LNCaP clone FGC (cell line): ENCODE measurements around the gene ANAPC15.

Experiments used
- DNase-seq: peaks from one replicate; pipeline ENCODE4 v3.0.0-alpha.2; 2011; ENCODE audit warnings: low read depth
- H3K4me3 ChIP-seq: 2 replicates; pipeline ENCODE4 v1.5.1; 2011; ENCODE audit warnings: mild to moderate bottlenecking, low read depth, low read length, control low read depth
- TF ChIP-seq, protein P1 (sequence below): IDR thresholded peaks from 2 replicates; pipeline ENCODE4 v1.5.1; 2012; ENCODE audit warnings: mild to moderate bottlenecking; ENCODE audit not compliant: control insufficient read depth, insufficient read depth; ENCODE audit errors: extremely low read depth

Gene ANAPC15

GRCh38 chr11:72080326-72081183 is 31.9 kb downstream of the ANAPC15 start, which contains the start of the genes LRRC51 and NUMA1:
Gene LRRC51 (plus strand): TSS chr11:72080850. CDS start chr11:72089084, 8,234 bp downstream.
Gene NUMA1 (minus strand): TSS chr11:72080542. CDS start chr11:72035943, 44,599 bp downstream.
- TF ChIP-seq, protein P1, sequence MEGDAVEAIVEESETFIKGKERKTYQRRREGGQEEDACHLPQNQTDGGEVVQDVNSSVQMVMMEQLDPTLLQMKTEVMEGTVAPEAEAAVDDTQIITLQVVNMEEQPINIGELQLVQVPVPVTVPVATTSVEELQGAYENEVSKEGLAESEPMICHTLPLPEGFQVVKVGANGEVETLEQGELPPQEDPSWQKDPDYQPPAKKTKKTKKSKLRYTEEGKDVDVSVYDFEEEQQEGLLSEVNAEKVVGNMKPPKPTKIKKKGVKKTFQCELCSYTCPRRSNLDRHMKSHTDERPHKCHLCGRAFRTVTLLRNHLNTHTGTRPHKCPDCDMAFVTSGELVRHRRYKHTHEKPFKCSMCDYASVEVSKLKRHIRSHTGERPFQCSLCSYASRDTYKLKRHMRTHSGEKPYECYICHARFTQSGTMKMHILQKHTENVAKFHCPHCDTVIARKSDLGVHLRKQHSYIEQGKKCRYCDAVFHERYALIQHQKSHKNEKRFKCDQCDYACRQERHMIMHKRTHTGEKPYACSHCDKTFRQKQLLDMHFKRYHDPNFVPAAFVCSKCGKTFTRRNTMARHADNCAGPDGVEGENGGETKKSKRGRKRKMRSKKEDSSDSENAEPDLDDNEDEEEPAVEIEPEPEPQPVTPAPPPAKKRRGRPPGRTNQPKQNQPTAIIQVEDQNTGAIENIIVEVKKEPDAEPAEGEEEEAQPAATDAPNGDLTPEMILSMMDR, result no peak
- DNase-seq, result peak; percentile 100
- peak within 1 kb of the TSS; percentile 71 for H3K4me3 ChIP-seq

- TF ChIP-seq, protein P1, result no peak
- DNase-seq, result peak; percentile 75
Measured at GRCh38 chr11:72079819-72080325, 32.6 kb downstream of the ANAPC15 start.

GRCh38 chr11:72078477-72078876 is 34.0 kb downstream of the ANAPC15 start:
- peak overlapping the region; percentile 71 for H3K4me3 ChIP-seq
- DNase-seq, result no peak
- TF ChIP-seq, protein P1, result no peak

More at GRCh38 chr11:72079819-72080325, 32.6 kb downstream of the ANAPC15 start:
- H3K4me3 ChIP-seq, result peak overlapping the region; percentile 71

DNA sequence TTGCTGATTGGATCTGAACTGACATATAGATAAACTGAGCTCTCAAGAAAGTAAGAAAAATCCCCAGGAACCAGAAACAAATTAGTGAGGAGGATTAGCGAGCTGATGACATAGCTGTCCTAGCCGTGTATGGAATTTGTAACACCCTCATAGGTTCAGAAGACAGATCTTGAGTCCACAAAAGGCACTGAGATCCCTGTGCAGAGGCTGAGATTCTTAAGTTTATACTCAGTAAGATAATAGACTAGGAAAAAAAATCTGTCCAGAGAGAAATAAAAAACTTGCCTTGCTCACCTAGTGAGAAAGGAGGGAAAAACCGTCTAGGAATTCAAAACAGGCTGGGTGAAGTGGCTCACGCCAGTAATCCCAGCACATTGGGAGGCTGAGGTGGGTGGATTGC is 36.7 kb downstream of the ANAPC15 start:
- no peak for DNase-seq
- TF ChIP-seq, protein P1, result no peak
- H3K4me3 ChIP-seq, result no peak overlapping the region

DNA sequence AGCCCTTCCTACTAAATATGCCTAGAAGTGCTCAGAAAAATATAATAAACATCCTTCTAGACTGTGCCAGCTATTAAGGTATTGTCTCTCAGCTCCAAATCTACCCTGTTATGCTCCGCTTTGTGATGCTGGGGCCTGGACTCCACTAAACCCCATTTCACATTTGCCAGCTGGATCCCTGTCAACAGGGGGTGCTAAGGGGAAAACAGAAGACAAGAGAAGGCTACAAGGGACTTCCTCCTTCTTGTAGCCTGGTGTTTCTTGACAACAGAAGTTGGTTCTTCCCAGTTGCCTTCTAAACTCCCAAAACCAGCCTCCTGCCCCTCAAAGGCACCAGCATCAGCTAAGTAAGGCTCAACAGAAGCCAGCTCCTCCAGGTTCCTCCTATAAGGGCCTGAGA is 37.4 kb downstream of the ANAPC15 start:
- TF ChIP-seq, protein P1, result no peak
- H3K4me3 ChIP-seq, result no peak overlapping the region
- no peak for DNase-seq

GRCh38 chr11:72072348-72072747 is 40.1 kb downstream of the ANAPC15 start:
- peak; percentile 32 for DNase-seq
- TF ChIP-seq, protein P1, result no peak
- H3K4me3 ChIP-seq, result no peak overlapping the region
